ENCODE measurements around the gene NOCT. TPM values are rescaled to one million over a fixed set of nuclear protein-coding genes. Genes with fewer than 3 reads are reported as not detected.

Gene NOCT
- total and polyA plus RNA-seq, 2 of the 4 experiments (the other 2 are of a cell fraction) = 5.5 to 41.4 TPM

DNA sequence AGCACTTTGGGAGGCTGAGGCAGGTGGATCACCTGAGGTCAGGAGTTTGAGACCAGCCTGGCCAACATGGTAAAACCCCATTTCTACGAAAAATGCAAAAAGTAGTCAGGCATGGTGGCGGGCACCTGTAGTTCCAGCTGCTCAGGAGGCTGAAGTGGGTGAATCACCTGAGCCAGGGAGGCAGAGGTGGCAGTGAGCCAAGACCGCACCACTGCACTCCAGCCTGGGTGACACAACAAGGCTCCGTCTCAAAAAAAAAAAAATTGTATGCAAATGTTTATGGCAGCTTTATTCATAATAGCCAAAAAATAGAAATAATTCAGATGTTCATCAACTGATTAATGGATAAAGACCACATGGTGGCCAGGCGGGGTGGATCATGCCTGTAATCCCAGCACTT is 9.8 kb upstream of the NOCT start:
- Histone ChIP-seq H3K9me3 (ENCODE audit: control insufficient read depth, insufficient read depth, low read length) (peaks cover 5% of the 10 kb centered on the region), H3K4me2 (ENCODE audit: low read depth, low read length) (no peak overlapping the region), H3K36me3 (ENCODE audit: control insufficient read depth, insufficient read depth, low read length) (no peaks in the 10 kb centered on the region), H4K8ac (ENCODE audit: low read depth in 2 of 2, low read length in 2 of 2) (no peak overlapping the region), H3K4me3 (ENCODE audit: insufficient read depth, low read depth, low read length) (no peak overlapping the region), H3K14ac (replicated peaks; ENCODE audit: low read depth, low read length) (no peak overlapping the region), H2AFZ (replicated peaks; ENCODE audit: low read length, poor library complexity) (no peak overlapping the region), H3K27me3 (ENCODE audit: control insufficient read depth, insufficient read depth, low read length) (no peaks in the 10 kb centered on the region), H3K18ac (ENCODE audit: low read depth, low read length) (no peak overlapping the region), H2BK20ac (ENCODE audit: low read depth, low read length) (no peak overlapping the region), H3K9me1 (ENCODE audit: insufficient read depth, low read length) (no peaks in the 10 kb centered on the region), H3K56ac (ENCODE audit: extremely low read depth, insufficient read depth, low read length) (no peak overlapping the region), H2BK15ac (ENCODE audit: low read depth, low read length) (no peak overlapping the region), H3K79me1 (ENCODE audit: low read depth in 1 of 2, low read length in 2 of 2) (no peaks in the 10 kb centered on the region), H2BK5ac (ENCODE audit: low read depth, low read length, poor library complexity, severe bottlenecking) (no peak overlapping the region), H3K27ac (ENCODE audit: insufficient read depth, low read length) (no peak overlapping the region), H3K4ac (ENCODE audit: low read depth, low read length) (no peak overlapping the region), H4K20me1 (ENCODE audit: insufficient read depth, low read length) (no peaks in the 10 kb centered on the region), H2AK5ac (ENCODE audit: low read depth, low read length) (no peak overlapping the region), H4K5ac (ENCODE audit: low read depth, low read length) (no peak overlapping the region), H3K4me1 (ENCODE audit: control insufficient read depth, insufficient read depth, low read length) (no peaks in the 10 kb centered on the region), H2AK9ac (replicated peaks; ENCODE audit: low read depth, low read length, poor library complexity) (no peak overlapping the region), H4K91ac (ENCODE audit: insufficient read depth, low read depth, low read length) (no peak overlapping the region), H2BK120ac (ENCODE audit: low read depth, low read length) (no peak overlapping the region), H3K23ac (ENCODE audit: low read depth, low read length) (no peak overlapping the region), H3K9ac (ENCODE audit: low read depth, low read length) (no peak overlapping the region)
- dilution Hi-C loops (cut with HindIII; ENCODE audit: low sequenced_read_pairs, unreplicated experiment) (no loop called here), intact Hi-C loops (cut with micrococcal nuclease) (no loop called here), in situ Hi-C loops (cut with MboI; ENCODE audit: low sequenced_read_pairs) (no loop called here)
- POLR2A ChIA-PET (ENCODE audit: unreplicated experiment) = no interaction called here
- no peak for ATAC-seq (ENCODE audit: low read depth)
- no peak for TF ChIP-seq BHLHE40 (IDR thresholded peaks at IDR 0.05; ENCODE audit: low read depth, low read length)
- no peak for TF ChIP-seq FOS (IDR thresholded peaks at IDR 0.05; ENCODE audit: low read depth, low read length)
- no peak for TF ChIP-seq POLR2A (IDR thresholded peaks at IDR 0.05; ENCODE audit: low read depth, low read length)
- no peak for TF ChIP-seq MAFK (IDR thresholded peaks at IDR 0.05; ENCODE audit: low read depth, low read length)
- TF ChIP-seq, protein P1, sequence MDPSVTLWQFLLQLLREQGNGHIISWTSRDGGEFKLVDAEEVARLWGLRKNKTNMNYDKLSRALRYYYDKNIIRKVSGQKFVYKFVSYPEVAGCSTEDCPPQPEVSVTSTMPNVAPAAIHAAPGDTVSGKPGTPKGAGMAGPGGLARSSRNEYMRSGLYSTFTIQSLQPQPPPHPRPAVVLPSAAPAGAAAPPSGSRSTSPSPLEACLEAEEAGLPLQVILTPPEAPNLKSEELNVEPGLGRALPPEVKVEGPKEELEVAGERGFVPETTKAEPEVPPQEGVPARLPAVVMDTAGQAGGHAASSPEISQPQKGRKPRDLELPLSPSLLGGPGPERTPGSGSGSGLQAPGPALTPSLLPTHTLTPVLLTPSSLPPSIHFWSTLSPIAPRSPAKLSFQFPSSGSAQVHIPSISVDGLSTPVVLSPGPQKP (IDR thresholded peaks at IDR 0.05; ENCODE audit: borderline replicate concordance, low read depth, low read length) = no peak
- CTCF ChIA-PET = no interaction called here
- DNase-seq = no peak
- BruUV-seq (replicated peaks) = no TSS peak
- WGBS, 2 experiments (ENCODE audit: extremely low coverage in 2 of 2, insufficient read length in 1 of 2) = 100% methylated on average over 2 of the region's 5 CpGs; no CpG with 5 or more reads in 1 of the 2 experiments
